NCI-H146 treated with DMSO at 0.1 percent for 48 hours (cell line): ENCODE data around the gene DYNC1H1.
A peak's percentile ranks its signal among the peaks of the same experiment; 100 is the strongest.
"Not testable (repeated sequence)": the region's sequence is repeated elsewhere in the genome, so short reads cannot be mapped to it uniquely, and the experiment has no call there.

Experiments used
- DNase-seq: peaks from one replicate; lab custom pipeline; 2025; ENCODE audit not compliant: unreplicated experiment; lab: John Stamatoyannopoulos, UW

The DYNC1H1 gene

GRCh38 chr14:101962503-101962874 lies 1.9 kb upstream of the DYNC1H1 start:
- DNase-seq, result peak; percentile 3

DNA sequence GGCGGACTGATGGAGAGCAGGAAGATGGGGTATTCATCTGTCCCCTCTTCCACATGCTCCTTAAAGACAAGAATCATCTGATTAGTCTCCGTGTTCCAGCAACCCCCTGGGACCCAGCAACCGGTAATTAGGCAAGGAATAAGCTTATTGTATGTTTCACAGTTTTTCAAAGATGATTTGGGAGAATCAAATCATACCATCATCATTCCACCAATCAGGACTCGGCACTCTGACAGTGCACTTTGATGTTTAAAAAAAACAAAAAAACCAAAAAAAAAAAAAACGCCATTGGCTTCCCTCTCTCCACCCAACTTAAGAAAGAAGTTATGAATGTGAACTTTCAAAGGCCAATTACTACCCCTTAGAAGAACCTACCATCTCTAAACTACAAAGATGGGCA lies 1.3 kb upstream of the DYNC1H1 start:
- DNase-seq, result no peak

DNA sequence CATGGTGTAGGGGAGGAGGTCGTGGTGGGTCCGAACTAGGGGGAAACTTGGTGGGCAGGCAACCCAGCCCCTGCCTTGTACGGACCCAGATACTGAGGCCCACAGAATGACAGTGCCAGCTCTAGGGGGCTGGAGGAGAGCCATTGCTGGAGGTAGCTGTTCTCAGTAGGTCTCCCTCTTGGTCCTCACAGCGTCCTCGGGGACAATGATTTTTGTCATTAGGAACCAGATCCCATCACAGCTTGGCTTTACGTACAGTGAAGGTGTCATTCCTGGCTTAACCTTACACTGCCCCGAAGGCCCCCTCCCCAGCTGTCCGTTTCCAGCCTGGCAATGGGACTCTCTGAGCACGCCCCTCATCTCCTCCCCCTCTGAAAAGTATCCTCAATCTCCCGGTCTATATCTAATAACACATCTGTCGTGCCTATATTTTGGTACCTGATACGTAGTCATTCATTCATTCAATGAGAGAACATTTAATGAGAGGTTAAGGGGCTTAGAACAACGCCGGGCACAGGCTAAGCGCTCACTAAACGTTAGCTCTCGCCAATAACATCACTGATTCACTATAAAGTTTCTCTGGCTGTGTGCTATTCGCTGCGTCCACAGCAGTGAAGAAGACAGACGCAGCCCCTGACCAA lies 597 bp upstream of the DYNC1H1 start:
- DNase-seq, result no peak

GRCh38 chr14:101965181-101965544 lies 790 bp downstream of the DYNC1H1 start:
- peak; percentile 7 for DNase-seq

DNA sequence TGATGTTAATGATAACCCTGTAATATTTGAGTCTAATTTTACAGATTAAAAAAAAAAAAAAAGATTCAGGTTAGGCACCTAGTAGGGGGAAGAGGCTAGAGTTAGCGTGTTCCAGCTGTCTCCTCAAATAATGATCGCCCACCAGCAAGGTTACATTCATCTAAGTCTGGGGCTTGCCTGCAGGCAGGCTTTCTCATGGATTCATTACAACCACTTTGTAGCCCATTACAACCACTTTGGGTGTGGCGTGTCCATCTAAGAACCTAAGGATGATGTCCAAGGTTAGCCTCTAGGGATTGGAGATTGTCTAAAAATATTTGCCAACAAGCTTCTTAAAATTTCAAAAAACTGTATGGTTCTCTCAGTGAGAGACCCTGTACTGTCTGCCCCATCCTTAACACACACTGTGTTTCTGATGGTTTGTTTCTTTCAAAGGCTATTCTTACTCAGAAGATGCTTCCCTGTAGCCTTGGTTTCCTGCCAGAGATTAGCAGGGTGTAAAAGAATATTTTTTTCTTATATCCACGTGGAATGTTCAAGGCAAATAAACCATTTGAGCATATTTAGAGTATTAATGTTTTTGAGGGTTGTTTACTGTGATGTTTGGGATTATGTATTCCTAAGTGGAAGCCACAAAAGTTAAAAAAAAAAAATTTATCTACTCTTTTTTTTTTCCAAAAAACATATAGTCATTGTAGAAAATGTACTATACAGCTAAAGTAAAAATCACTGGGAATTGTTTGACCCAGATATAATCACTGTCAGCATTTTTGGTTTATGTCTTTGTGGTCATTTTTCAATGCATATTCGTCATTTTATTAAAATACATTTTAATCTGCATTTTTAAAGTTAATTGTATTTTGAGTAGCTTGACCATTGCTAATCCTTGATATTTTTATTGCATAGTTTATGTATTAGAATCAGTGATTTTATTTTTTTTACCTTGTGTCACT lies 1.7 kb downstream of the DYNC1H1 start:
- no peak for DNase-seq

- DNase-seq, result no peak
Measured at GRCh38 chr14:101966742-101967141, 2.4 kb downstream of the DYNC1H1 start.

GRCh38 chr14:101968186-101968585 lies 3.8 kb downstream of the DYNC1H1 start:
- DNase-seq, result no peak

DNA sequence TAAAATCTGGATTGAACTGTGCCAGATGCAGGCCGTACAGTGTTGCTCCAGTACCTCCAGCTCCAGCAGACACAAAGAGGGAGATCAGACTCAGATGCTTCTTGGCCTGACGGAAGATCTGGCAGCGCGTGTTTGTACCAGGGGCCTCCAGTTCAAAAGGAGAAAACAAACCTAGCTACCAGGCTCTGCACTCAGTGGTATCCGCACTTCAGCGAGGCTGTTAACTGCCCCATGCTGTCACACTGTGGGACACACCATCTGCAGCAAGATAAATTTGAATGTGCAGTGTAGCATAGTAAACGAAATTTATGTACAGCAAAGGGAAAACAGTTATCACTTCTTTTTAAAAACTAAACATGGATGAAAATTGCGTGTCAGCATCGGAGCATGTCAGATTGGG lies 5.1 kb downstream of the DYNC1H1 start:
- no peak for DNase-seq

- no peak for DNase-seq
Measured at GRCh38 chr14:101970830-101971400, 6.5 kb downstream of the DYNC1H1 start.

GRCh38 chr14:101971458-101971857 lies 7.1 kb downstream of the DYNC1H1 start:
- DNase-seq, result not testable (repeated sequence)

DNA sequence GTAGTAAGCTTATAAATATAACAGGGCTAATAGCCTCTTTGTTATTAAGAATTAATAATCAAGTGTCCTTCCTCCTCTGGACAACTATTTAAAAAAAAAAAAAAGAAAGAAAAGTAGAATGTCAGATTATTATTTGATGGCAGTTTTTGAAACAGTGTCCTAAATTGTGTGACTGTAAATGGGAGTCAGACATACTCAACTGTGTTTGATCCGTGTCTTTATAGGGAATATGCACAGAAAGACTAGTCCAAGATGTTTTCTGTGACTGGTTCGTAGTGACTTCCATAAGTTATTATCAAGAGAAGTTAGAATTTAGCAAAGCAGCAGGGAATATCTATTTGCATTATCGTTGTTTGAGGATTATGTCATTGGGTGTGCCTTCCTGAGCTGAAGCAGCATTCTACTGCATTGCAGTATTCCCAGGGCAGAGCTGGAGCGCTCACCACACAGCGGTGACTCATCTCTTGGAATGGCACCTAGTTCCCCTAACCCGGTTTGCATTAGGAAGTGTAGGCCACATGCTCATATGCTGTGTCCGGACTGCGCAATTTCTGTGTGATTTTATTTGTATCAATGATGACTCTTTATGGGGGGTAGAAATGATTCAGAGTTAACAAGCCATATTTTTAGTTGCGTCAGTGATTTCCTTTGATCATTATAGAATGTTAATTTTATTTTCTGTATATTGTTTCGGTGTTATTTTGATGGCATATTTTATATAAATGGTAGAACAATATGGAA lies 7.9 kb downstream of the DYNC1H1 start:
- DNase-seq, result no peak

DNA sequence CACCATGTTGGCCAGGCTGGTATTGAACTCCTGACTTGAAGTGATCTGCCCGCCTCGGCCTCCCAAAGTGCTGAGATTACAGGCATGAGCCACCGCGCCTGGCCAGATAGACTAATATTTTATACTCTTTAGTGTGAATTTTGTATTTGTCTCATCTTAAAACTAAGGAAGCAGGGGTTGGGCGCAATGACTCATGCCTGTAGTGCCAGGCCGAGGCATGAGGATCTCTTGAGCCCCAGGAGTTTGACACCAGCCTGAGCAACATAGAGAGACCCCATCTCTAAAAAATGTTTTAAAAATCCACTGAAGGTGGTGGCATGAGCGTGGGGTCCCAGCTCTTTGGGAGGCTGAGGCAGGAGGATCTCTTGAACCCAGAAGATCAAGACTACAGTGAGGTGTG lies 9.0 kb downstream of the DYNC1H1 start:
- DNase-seq, result no peak

DNA sequence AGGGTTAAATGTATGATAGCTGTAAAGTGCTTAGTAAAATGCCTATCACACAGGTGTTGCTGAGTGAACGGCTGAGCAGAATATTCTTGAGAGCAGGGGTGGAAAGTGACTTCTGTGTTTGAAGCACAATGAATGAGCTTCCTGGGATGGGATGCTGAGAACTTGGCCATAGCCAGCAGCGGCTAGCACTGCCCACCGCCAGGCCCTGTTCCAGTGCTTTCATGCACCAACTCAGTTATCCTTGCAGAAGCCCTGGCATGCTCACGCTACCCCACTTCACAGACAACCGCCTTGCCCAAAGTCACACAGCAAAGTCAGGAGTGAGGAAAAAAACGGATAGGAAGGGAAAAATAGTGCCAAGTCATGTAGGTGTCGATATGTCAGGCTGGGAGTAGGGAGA lies 10.9 kb downstream of the DYNC1H1 start:
- DNase-seq, result no peak

DNA sequence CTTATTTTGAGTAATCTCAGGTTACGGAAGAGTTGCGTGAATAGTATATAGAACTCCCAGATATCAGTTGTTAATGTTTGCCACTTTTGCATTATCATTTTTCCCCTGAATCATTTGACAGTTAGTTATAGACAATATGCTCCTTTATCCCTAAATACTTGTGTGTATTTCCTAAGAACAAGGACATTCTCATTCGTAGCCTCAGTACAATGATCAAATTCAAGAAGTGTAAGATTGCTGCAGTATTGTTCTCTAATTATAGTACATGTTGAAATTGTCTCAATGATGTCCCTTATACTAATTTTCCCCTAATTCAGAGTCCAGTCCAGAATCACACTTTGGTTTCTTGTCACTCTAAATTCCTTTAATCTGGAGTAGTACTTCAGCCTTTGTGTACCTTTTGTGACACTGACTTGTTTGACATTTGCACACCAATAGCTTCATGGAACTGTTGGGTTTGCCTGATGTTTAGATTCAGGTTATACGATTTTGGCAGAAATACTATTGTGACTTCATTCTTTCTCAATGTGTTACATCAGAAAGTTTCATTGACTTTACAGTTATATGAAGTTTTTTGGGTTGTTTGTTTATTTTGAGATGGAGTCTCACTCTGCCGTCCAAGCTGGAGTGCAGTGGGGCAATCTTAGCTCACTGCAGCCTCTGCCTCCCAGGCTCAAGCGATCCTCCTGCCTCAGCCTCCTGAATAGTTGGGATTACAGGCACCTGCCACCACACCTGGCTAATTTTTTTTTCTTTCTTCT lies 13.1 kb downstream of the DYNC1H1 start:
- no peak for DNase-seq

DNA sequence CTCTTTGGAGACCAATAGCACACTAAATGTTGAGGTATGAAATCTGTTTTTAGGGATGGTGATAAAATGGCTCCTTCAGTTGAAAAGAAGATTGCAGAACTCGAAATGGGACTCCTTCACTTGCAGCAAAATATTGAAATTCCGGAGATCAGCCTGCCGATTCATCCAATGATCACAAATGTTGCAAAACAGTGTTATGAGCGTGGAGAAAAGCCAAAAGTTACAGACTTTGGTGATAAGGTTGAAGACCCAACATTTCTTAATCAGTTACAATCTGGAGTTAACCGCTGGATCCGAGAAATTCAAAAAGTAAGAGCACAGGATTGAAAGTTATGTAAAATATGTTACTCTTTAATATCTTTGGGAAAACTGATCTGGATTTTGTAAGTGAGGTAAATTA lies 15.3 kb downstream of the DYNC1H1 start:
- DNase-seq, result no peak

DNA sequence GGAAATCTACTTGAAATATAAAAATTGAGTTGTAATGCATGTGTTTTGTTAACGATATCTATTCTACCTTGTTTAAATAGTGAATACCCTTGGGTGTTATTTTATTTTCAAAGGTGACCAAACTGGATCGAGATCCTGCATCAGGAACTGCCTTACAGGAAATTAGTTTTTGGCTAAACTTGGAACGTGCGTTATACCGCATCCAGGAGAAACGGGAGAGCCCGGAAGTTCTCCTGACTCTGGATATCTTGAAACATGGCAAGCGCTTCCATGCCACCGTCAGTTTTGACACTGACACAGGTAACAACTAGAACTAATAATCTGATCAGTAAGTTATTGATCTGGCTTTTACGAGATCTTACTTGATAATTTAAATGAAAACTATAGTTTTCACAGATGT lies 15.9 kb downstream of the DYNC1H1 start:
- no peak for DNase-seq

- DNase-seq, result no peak
Measured at GRCh38 chr14:101980700-101981099, 16.3 kb downstream of the DYNC1H1 start.

- no peak for DNase-seq
Measured at GRCh38 chr14:101982621-101983020, 18.2 kb downstream of the DYNC1H1 start.

DNA sequence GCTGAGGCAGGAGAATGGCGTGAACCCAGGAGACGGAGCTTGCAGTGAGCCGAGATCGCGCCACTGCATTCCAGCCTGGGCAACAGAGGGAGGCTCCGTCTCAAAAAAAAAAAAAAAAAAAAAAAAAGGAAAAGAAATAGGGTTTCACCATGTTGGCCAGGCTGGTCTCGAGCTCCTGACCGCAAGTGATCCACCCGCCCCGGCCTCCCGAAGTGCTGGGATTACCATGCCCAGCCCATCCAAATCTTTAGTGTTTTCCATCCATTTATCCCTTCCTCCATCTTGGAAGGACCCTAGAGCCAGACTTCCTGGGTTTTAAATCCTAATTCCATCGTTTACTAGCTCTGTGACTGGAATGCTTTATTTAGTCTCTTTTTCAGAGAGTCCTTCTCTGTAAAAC lies 20.5 kb downstream of the DYNC1H1 start:
- DNase-seq, result not testable (repeated sequence)

GRCh38 chr14:101985957-101986356 lies 21.6 kb downstream of the DYNC1H1 start:
- no peak for DNase-seq

GRCh38 chr14:101986953-101987352 lies 22.6 kb downstream of the DYNC1H1 start:
- no peak for DNase-seq
